Activated naive CD8-positive, alpha-beta T cell treated with anti-CD3 and anti-CD28 coated beads, Interleukin-2, amount 10 ng/mL, durations not matched to agents 7 days and 5 days (primary cell): ENCODE measurements around the gene HIRIP3. TPM values are rescaled to one million over a fixed set of nuclear protein-coding genes. Genes with fewer than 3 reads are reported as not detected.
"Not testable (repeated sequence)": the region's sequence is repeated elsewhere in the genome, so short reads cannot be mapped to it uniquely, and the experiment has no call there.

ENCODE experiments used
- ATAC-seq: fragments of 150-1000 bp; cut with Tn5 transposase; one replicate; pipeline ENCODE4 v1.10.0; 2021; ENCODE audit warnings: low read depth, moderate library complexity
- POLR2A ChIA-PET: fragments of 350-600 bp; sonication (Branson Sonifier 250); formaldehyde crosslinking; loops from one replicate; lab custom pipeline; 2021; ENCODE audit warnings: antibody characterized with exemption; lab: Charles Lee
- DNase-seq: peaks from one replicate; pipeline ENCODE4 v3.0.0; 2021
- H3K27ac Mint-ChIP-seq: one replicate; pipeline ENCODE4 v1.8.0; 2022; ENCODE audit warnings: mild to moderate bottlenecking, mixed read lengths
- H3K27me3 Mint-ChIP-seq: one replicate; pipeline ENCODE4 v1.8.0; 2022; ENCODE audit warnings: mild to moderate bottlenecking, moderate library complexity, mixed read lengths
- H3K36me3 Mint-ChIP-seq: one replicate; pipeline ENCODE4 v1.8.0; 2021; ENCODE audit warnings: mild to moderate bottlenecking, mixed read lengths
- H3K4me1 Mint-ChIP-seq: one replicate; pipeline ENCODE4 v1.8.0; 2021; ENCODE audit warnings: mixed read lengths
- H3K4me3 Mint-ChIP-seq: one replicate; pipeline ENCODE4 v1.8.0; 2022; ENCODE audit warnings: mild to moderate bottlenecking, moderate library complexity, mixed read lengths
- H3K9me3 Mint-ChIP-seq: one replicate; pipeline ENCODE4 v1.8.0; 2021; ENCODE audit warnings: mixed read lengths
- total RNA-seq, 2 experiments: library from RNA; stranded (reverse); gene quantifications; one replicate each; pipeline ENCODE4 v1.2.3, GENCODE V29; 2021

HIRIP3 gene
- total RNA-seq, 2 experiments from 2014 or later = 35.1 to 37.3 TPM

DNA sequence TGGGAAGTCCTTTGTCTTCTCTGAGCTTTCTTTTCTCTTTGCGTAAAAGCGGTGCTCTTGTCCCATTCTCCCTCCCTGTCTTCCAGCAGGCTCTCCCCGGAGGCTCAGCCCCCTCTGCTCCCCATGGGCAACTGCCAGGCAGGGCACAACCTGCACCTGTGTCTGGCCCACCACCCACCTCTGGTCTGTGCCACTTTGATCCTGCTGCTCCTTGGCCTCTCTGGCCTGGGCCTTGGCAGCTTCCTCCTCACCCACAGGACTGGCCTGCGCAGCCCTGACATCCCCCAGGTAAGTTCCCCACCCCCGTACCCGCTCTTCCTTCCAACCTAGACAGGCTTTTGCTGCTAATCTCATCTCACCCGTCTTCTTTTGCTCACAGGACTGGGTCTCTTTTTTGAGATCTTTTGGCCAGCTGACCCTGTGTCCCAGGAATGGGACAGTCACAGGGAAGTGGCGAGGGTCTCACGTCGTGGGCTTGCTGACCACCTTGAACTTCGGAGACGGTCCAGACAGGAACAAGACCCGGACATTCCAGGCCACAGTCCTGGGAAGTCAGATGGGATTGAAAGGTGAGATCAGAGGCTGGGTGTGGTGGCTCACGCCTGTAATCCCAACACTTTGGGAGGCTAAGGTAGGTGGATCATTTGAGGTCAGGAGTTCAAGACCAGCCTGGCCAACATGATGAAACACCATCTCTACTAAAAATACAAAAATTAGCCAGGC, 32.2 kb downstream of the HIRIP3 start:
- no peaks in the 10 kb centered on the region for H3K9me3 Mint-ChIP-seq
- H3K36me3 Mint-ChIP-seq = peaks cover 7% of the 10 kb centered on the region
- DNase-seq = peak; percentile 20
- peak overlapping the region; percentile 81 for H3K4me3 Mint-ChIP-seq
- POLR2A ChIA-PET = interaction anchor here (1.2 to 3.4 kb wide), 3 partner anchors 11 to 37 kb away, joined by 6 to 72 read pairs (median 28); partner anchors contain the start of genes HIRIP3, INO80E, KCTD13 and TAOK2
- peak overlapping the region; percentile 81 for H3K27ac Mint-ChIP-seq
- no peak for ATAC-seq
- no peaks in the 10 kb centered on the region for H3K27me3 Mint-ChIP-seq
- H3K4me1 Mint-ChIP-seq = peaks cover 16% of the 10 kb centered on the region

- peaks cover 6% of the 10 kb centered on the region for H3K36me3 Mint-ChIP-seq
- POLR2A ChIA-PET = interaction anchor here (0.8 to 3.4 kb wide), 14 partner anchors 12 to 1098 kb away, joined by 3 to 72 read pairs (median 4); partner anchors contain the start of genes ALDOA, ASPHD1, HIRIP3 and INO80E
These were observed 32.9 kb downstream of the HIRIP3 start for GRCh38 chr16:29962344-29962994.

DNA sequence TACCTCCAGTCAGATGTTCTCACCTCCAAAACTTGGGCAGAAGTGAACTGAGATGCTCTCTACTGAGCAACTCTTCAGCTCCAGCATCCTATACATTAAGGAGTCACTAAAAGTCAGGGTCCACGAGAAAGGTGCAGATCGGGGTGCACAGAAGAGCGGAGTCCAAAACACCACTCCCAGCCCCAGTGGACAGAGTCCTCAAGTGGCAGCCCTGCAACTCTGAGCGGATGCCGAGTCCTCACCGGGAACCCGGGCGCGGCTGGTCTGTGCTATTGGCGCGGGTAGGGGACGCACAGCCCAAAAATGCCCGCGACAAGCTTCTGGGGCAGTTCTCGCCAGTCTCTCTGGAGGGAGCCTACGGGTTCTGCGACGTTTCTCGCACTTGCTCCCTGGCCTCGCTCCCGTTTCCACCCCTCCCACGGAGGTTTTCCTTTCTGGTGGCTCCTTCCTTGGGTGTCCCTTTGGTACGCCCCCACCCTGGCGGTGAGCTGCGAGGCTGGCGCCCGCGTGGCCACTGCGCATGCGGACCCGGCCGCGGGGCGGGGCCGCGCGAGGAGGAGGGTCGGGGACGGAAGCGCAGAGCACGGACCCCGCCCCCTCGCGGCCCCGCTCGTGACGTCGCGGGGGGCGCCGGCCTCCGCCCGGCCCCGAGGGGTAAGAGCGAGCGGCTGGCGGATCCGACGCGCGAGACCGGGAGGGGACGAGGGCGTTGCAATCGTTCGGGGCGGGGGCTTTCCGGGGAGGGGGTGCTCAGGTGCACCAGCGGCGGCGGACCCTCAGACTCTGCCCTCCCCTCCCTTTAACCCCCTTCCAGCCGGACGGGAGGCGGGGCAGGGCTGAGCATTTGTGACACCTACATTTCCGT, 33.7 kb downstream of the HIRIP3 start, which contains the start of gene TMEM219:
TSS of gene TMEM219 (plus strand) at position 601 of the 865 bp plus-strand sequence. CDS start 1,065 bp downstream, outside the sequence.
- POLR2A ChIA-PET = interaction anchor here (0.5 to 3.4 kb wide), 18 partner anchors 10 to 1097 kb away, joined by 3 to 72 read pairs (median 3); partner anchors contain the start of genes ALDOA, ASPHD1, CDIPT and HIRIP3
- DNase-seq = peak; percentile 99
- H3K27me3 Mint-ChIP-seq = no peaks in the 10 kb centered on the region
- no peaks in the 10 kb centered on the region for H3K9me3 Mint-ChIP-seq
- H3K36me3 Mint-ChIP-seq = peaks cover 5% of the 10 kb centered on the region
- H3K27ac Mint-ChIP-seq = peak within 1 kb of the TSS; percentile 87
- peak within 1 kb of the TSS; percentile 81 for H3K4me3 Mint-ChIP-seq
- peak; percentile 96 for ATAC-seq
- H3K4me1 Mint-ChIP-seq = peaks cover 16% of the 10 kb centered on the region

More at GRCh38 chr16:29962344-29962994, 32.9 kb downstream of the HIRIP3 start:
- DNase-seq (no peak), ATAC-seq (no peak)
- H3K27ac Mint-ChIP-seq = peak overlapping the region; percentile 81
- peaks cover 16% of the 10 kb centered on the region for H3K4me1 Mint-ChIP-seq
- no peaks in the 10 kb centered on the region for H3K9me3 Mint-ChIP-seq
- no peaks in the 10 kb centered on the region for H3K27me3 Mint-ChIP-seq
- H3K4me3 Mint-ChIP-seq = peak overlapping the region; percentile 81

DNA sequence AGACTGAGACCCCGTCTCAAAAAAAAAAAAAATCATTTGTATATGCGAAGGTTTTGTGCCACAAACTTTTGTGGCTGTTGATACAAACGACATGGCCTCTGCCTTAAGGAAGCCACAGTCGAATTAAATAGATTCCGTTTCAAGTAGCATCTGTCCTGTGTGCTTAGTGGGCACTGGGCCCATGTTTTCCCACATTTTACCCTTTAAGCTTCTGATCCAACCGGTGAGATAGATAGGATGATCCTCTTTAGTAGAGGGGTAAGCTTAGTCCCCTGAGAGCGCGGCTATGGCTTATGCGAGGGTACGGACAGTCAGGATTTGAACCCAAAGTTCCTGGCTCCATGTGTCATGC, 34.3 kb downstream of the HIRIP3 start:
- POLR2A ChIA-PET = interaction anchor here (0.5 to 3.4 kb wide), 14 partner anchors 13 to 295 kb away, joined by 3 to 72 read pairs (median 4); partner anchors contain the start of genes ALDOA, ASPHD1, CDIPT and HIRIP3
- peaks cover 4% of the 10 kb centered on the region for H3K36me3 Mint-ChIP-seq
- peaks cover 15% of the 10 kb centered on the region for H3K4me1 Mint-ChIP-seq
- H3K9me3 Mint-ChIP-seq = no peaks in the 10 kb centered on the region
- H3K27me3 Mint-ChIP-seq = no peaks in the 10 kb centered on the region
- ATAC-seq (no peak), DNase-seq (no peak)
- H3K27ac Mint-ChIP-seq = peak overlapping the region; percentile 87
- peak overlapping the region; percentile 81 for H3K4me3 Mint-ChIP-seq

DNA sequence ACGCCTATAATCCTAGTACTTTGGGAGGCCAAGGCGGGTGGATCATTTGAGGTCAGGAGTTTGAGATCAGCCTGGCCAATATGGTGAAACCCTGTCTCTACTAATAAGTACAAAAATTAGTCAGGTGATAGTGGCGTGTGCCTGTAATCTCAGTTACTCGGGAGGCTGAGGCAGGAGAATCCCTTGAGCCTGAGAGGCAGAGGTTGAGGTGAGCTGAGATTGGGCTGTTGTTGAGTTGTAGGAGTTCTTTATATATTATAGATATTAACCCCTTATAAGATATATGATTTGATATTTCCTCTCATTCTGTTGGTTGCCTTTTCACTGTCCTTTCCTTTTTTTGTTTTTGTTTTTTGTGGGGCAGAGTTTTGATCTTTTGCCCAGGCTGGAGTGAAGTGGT, 35.6 kb downstream of the HIRIP3 start:
- not testable (repeated sequence) for H3K4me3 Mint-ChIP-seq, H3K9me3 Mint-ChIP-seq, H3K36me3 Mint-ChIP-seq, ATAC-seq, H3K27ac Mint-ChIP-seq, H3K27me3 Mint-ChIP-seq, DNase-seq
- POLR2A ChIA-PET = interaction anchor here (0.9 kb wide), 1 partner anchor 51 kb away, joined by 3 read pairs; no protein-coding TSS in a partner anchor
- H3K4me1 Mint-ChIP-seq = peaks cover 13% of the 10 kb centered on the region

GRCh38 chr16:29959293-29959692, 36.1 kb downstream of the HIRIP3 start:
- no peak for DNase-seq
- Mint-ChIP-seq H3K4me1 (peaks cover 13% of the 10 kb centered on the region), H3K27me3 (no peaks in the 10 kb centered on the region), H3K9me3 (no peaks in the 10 kb centered on the region), H3K36me3 (no peaks in the 10 kb centered on the region), H3K4me3 (no peak overlapping the region), H3K27ac (no peak overlapping the region)
- POLR2A ChIA-PET = interaction anchor here (0.9 kb wide), 1 partner anchor 51 kb away, joined by 3 read pairs; no protein-coding TSS in a partner anchor
- ATAC-seq = no peak

- Mint-ChIP-seq H3K9me3 (no peaks in the 10 kb centered on the region), H3K4me1 (peaks cover 13% of the 10 kb centered on the region), H3K27ac (no peak overlapping the region), H3K27me3 (peaks cover 2% of the 10 kb centered on the region), H3K36me3 (no peaks in the 10 kb centered on the region), H3K4me3 (no peak overlapping the region)
- no peak for ATAC-seq
- POLR2A ChIA-PET = interaction anchor here (0.9 kb wide), 1 partner anchor 50 kb away, joined by 3 read pairs; no protein-coding TSS in a partner anchor
- DNase-seq = no peak
These were observed 36.7 kb downstream of the HIRIP3 start for GRCh38 chr16:29958756-29959155.

DNA sequence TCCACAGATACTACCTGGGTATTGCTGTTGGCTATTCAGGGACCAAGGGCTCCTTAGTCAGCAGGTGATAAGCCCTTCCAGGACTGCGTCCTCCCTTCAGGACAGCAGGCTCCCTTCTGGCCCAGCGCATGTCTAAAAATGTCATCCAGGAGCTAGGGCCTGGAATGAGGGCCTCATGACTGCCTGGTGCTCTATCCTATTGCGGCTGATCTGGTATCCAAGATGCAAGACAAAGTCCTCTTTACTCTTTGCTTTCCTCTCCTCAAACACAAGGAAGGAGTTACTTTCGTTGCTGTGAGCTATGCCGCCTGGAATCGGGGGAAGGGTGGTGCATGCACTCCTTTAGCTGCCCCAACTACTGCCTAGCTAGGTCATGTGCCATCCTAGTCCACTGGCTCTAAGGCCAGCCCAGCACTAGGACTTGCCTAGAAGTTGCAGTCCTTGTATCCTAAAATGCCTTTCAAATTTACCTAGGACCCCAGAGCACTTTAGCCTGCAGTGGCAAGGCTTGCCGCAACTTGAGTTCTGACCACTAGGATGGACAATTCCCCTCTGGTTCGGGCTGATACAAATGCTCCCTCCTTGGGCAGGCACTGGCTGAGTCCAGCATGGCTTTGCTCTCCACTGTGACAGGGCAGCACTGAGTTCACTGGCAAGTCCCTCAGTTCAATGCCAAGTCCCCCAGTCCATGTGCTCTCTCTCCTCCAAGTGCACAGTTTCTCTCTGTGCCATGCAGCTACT, 43.6 kb downstream of the HIRIP3 start:
- Mint-ChIP-seq H3K4me3 (no peak overlapping the region), H3K27me3 (peaks cover 2% of the 10 kb centered on the region)
- POLR2A ChIA-PET = interaction anchor here (0.7 kb wide), 1 partner anchor 10 kb away, joined by 3 read pairs; the partner anchor contains the start of gene TMEM219

DNA sequence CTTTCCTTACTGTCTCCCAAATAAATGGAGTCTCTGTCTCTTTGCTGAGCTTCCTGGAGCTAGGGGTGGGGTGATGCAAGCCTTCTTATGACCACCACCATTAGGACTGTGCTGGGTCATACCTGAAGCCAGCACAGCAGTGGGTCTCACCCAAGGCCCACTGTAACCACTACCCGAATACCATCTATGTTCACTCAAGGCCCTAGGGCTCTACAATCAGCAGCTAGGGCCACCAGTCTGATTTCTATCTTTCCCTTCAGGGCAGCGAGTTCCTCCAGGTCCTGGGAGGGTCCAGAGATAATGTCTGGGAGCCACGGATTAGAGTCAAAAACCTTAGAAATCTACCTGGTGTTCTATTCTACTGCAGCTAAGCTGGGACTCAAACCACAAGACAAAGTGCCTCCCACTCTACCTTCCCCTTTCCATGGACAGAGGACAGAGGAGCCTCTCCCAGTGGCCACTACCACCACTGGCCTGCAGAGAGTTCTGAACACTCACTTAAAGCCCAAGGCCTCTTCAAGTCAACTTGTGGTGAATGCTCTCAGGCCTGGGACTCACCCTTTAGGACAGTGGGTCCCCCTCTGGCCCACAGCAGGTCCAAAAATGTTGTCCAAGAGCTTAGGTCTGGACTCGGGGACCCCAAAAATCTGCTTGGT, 44.5 kb downstream of the HIRIP3 start:
- no peak for DNase-seq
- POLR2A ChIA-PET = no interaction called here
- ATAC-seq = no peak
- H3K27me3 Mint-ChIP-seq = peaks cover 2% of the 10 kb centered on the region
- no peaks in the 10 kb centered on the region for H3K36me3 Mint-ChIP-seq
- no peak overlapping the region for H3K27ac Mint-ChIP-seq
- no peaks in the 10 kb centered on the region for H3K4me1 Mint-ChIP-seq
- peaks cover 2% of the 10 kb centered on the region for H3K9me3 Mint-ChIP-seq
- H3K4me3 Mint-ChIP-seq = no peak overlapping the region

More for the DNA sequence above, 43.6 kb downstream of the HIRIP3 start:
- H3K27ac Mint-ChIP-seq = no peak overlapping the region
- DNase-seq = no peak
- no peaks in the 10 kb centered on the region for H3K4me1 Mint-ChIP-seq
- ATAC-seq = no peak
- peaks cover 2% of the 10 kb centered on the region for H3K9me3 Mint-ChIP-seq
- H3K36me3 Mint-ChIP-seq = no peaks in the 10 kb centered on the region

DNA sequence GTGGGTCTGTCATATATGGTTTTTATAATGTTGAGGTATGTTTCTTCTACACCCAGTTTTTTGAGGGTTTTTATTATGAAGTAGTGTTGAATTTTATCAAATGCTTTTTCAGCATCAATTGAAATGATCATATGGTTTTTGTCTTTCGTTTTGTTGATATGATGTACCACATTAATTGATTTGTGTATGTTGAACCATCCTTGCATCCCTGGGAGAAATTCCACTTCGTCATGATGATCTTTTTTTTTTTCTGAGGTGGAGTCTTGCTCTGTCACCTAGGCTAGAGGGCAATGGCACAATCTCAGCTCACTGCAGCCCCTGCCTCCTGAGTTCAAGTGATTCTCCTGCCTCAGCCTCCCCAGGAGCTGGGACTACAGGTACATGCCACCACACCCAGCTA, 47.5 kb downstream of the HIRIP3 start:
- H3K9me3 Mint-ChIP-seq = peaks cover 2% of the 10 kb centered on the region
- no peak for ATAC-seq
- POLR2A ChIA-PET = no interaction called here
- no peak overlapping the region for H3K27ac Mint-ChIP-seq
- no peak overlapping the region for H3K4me3 Mint-ChIP-seq
- H3K36me3 Mint-ChIP-seq = no peaks in the 10 kb centered on the region
- H3K27me3 Mint-ChIP-seq = peaks cover 2% of the 10 kb centered on the region
- no peaks in the 10 kb centered on the region for H3K4me1 Mint-ChIP-seq
- DNase-seq = no peak

- POLR2A ChIA-PET = interaction anchor here (1.7 kb wide), 1 partner anchor 18 kb away, joined by 3 read pairs; no protein-coding TSS in a partner anchor
- ATAC-seq (no peak), DNase-seq (no peak)
- H3K4me3 Mint-ChIP-seq = no peak overlapping the region
- peaks cover 2% of the 10 kb centered on the region for H3K4me1 Mint-ChIP-seq
- no peaks in the 10 kb centered on the region for H3K9me3 Mint-ChIP-seq
- no peak overlapping the region for H3K27ac Mint-ChIP-seq
- H3K36me3 Mint-ChIP-seq = no peaks in the 10 kb centered on the region
- peaks cover 6% of the 10 kb centered on the region for H3K27me3 Mint-ChIP-seq
These were observed 51.3 kb downstream of the HIRIP3 start for GRCh38 chr16:29943846-29944799.
